ENCODE measurements around the gene UBA5.

UBA5 gene

GRCh38 chr3:132723024-132723950 is 63.2 kb downstream of the UBA5 start (continued):
- TF ChIP-seq, protein P1, sequence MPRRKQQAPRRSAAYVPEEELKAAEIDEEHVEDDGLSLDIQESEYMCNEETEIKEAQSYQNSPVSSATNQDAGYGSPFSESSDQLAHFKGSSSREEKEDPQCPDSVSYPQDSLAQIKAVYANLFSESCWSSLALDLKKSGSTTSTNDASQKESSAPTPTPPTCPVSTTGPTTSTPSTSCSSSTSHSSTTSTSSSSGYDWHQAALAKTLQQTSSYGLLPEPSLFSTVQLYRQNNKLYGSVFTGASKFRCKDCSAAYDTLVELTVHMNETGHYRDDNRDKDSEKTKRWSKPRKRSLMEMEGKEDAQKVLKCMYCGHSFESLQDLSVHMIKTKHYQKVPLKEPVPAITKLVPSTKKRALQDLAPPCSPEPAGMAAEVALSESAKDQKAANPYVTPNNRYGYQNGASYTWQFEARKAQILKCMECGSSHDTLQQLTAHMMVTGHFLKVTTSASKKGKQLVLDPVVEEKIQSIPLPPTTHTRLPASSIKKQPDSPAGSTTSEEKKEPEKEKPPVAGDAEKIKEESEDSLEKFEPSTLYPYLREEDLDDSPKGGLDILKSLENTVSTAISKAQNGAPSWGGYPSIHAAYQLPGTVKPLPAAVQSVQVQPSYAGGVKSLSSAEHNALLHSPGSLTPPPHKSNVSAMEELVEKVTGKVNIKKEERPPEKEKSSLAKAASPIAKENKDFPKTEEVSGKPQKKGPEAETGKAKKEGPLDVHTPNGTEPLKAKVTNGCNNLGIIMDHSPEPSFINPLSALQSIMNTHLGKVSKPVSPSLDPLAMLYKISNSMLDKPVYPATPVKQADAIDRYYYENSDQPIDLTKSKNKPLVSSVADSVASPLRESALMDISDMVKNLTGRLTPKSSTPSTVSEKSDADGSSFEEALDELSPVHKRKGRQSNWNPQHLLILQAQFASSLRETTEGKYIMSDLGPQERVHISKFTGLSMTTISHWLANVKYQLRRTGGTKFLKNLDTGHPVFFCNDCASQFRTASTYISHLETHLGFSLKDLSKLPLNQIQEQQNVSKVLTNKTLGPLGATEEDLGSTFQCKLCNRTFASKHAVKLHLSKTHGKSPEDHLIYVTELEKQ (tag by site-specific recombination; IDR thresholded peaks at IDR 0.05; ENCODE audit: borderline replicate concordance), result no peak
- TF ChIP-seq ZNF623 (tag by site-specific recombination; IDR thresholded peaks at IDR 0.05) (no peak), ZNF501 (tag by site-specific recombination; IDR thresholded peaks at IDR 0.05) (no peak), ZNF518A (tag by site-specific recombination; conservative IDR thresholded peaks at IDR 0.05; ENCODE audit: low read depth) (no peak), ZNF670 (tag by site-specific recombination; IDR thresholded peaks at IDR 0.05; ENCODE audit: low read depth) (no peak), ZNF184 (tag by site-specific recombination; IDR thresholded peaks at IDR 0.05) (no peak), ZNF473 (tag by site-specific recombination; IDR thresholded peaks at IDR 0.05) (no peak), ZNF521 (tag by site-specific recombination; IDR thresholded peaks at IDR 0.05) (no peak), ZNF155 (tag by site-specific recombination; IDR thresholded peaks at IDR 0.05) (no peak), ZNF239 (tag by site-specific recombination; IDR thresholded peaks at IDR 0.05) (no peak), ZNF48 (tag by site-specific recombination; IDR thresholded peaks at IDR 0.05) (no peak), ZNF621 (tag by site-specific recombination; IDR thresholded peaks at IDR 0.05) (no peak), SP7 (tag by site-specific recombination; IDR thresholded peaks at IDR 0.05) (peak; percentile 45; the same call in 1 of the 2 replicates), OVOL3 (tag by site-specific recombination; IDR thresholded peaks at IDR 0.05) (no peak), ZNF843 (tag by site-specific recombination; IDR thresholded peaks at IDR 0.05) (no peak), ZNF580 (tag by site-specific recombination; IDR thresholded peaks at IDR 0.05) (no peak), ZNF292 (tag by site-specific recombination; IDR thresholded peaks at IDR 0.05; ENCODE audit: borderline replicate concordance, low read depth) (no peak), ATF2 (tag by site-specific recombination; IDR thresholded peaks at IDR 0.05; ENCODE audit: low read depth) (no peak), WT1 (tag by site-specific recombination; IDR thresholded peaks at IDR 0.05) (no peak), GLI2 (tag by site-specific recombination; IDR thresholded peaks at IDR 0.05; ENCODE audit: borderline replicate concordance, low read depth) (no peak), TCF7L2 (IDR thresholded peaks at IDR 0.05; ENCODE audit: borderline replicate concordance, low read depth, low read length) (no peak)
- TF ChIP-seq, protein P2, sequence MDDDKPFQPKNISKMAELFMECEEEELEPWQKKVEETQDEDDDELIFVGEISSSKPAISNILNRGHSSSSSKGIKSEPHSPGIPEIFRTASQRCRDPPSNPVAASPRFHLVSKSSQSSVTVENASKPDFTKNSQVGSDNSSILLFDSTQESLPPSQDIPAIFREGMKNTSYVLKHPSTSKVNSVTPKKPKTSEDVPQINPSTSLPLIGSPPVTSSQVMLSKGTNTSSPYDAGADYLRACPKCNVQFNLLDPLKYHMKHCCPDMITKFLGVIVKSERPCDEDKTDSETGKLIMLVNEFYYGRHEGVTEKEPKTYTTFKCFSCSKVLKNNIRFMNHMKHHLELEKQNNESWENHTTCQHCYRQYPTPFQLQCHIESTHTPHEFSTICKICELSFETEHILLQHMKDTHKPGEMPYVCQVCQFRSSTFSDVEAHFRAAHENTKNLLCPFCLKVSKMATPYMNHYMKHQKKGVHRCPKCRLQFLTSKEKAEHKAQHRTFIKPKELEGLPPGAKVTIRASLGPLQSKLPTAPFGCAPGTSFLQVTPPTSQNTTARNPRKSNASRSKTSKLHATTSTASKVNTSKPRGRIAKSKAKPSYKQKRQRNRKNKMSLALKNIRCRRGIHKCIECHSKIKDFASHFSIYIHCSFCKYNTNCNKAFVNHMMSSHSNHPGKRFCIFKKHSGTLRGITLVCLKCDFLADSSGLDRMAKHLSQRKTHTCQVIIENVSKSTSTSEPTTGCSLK (tag by site-specific recombination; IDR thresholded peaks at IDR 0.05), result no peak
- TF ChIP-seq, protein P3, sequence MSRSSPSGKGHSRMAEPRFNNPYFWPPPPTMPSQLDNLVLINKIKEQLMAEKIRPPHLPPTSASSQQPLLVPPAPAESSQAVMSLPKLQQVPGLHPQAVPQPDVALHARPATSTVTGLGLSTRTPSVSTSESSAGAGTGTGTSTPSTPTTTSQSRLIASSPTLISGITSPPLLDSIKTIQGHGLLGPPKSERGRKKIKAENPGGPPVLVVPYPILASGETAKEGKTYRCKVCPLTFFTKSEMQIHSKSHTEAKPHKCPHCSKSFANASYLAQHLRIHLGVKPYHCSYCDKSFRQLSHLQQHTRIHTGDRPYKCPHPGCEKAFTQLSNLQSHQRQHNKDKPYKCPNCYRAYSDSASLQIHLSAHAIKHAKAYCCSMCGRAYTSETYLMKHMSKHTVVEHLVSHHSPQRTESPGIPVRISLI (tag by site-specific recombination; IDR thresholded peaks at IDR 0.05), result no peak

Measured in HEK293 (cell line).